Right atrium auricular region (tissue), 2 donors: ENCODE results near the gene DMKN. TPM values are rescaled to one million over a fixed set of nuclear protein-coding genes. Genes with fewer than 3 reads are reported as not detected.
A peak's percentile ranks its signal among the peaks of the same experiment; 100 is the strongest.

ENCODE experiments used
- DNase-seq: peaks from one replicate; pipeline ENCODE4 v3.0.0-alpha.2; 2019; ENCODE audit warnings: low spot score
- H3K27ac ChIP-seq, 2 donors: fragments of 200-600 bp; sonication (generic); 1 replicate in 1 of 2; 2 replicates in 1 of 2; pipeline ENCODE4 v1.5.1; 2016 to 2019
- H3K27me3 ChIP-seq, 2 donors: fragments of 200-600 bp; sonication (generic); one replicate each; pipeline versions ENCODE4 v1.5.1 to v1.6.0; 2017 to 2019
- H3K36me3 ChIP-seq: fragments of 200-600 bp; sonication (generic); one replicate; pipeline ENCODE4 v1.5.1; 2016
- H3K4me1 ChIP-seq, 2 donors: fragments of 200-600 bp; sonication (generic); one replicate each; pipeline versions ENCODE4 v1.5.1 to v1.6.0; 2017 to 2019
- H3K4me3 ChIP-seq, 2 donors: fragments of 200-600 bp; sonication (generic); 1 replicate in 1 of 2; 2 replicates in 1 of 2; pipeline ENCODE4 v1.5.1; 2017 to 2019; ENCODE audit warnings: mild to moderate bottlenecking in 1 of 2, moderate library complexity in 1 of 2
- H3K9me3 ChIP-seq, 2 donors: fragments of 200-600 bp; sonication (generic); one replicate each; pipeline ENCODE4 v1.5.1; 2019
- CTCF ChIP-seq, 2 donors: fragments of 200-600 bp; sonication (generic); IDR thresholded peaks; one replicate each; pipeline ENCODE4 v1.5.1; 2019; ENCODE audit warnings: antibody characterized with exemption in 2 of 2
- total RNA-seq, 2 donors: library from RNA; depleted of rRNA; stranded (reverse); fragments of >200 nt; gene quantifications; one replicate each; pipeline ENCODE4 v1.1.0, GENCODE V29; 2016

The DMKN gene
- total RNA-seq, 2 donors from 2014 or later, result 6.9 to 52.4 TPM

GRCh38 chr19:35560271-35560670 is 46.8 kb upstream of the DMKN start:
- no peak for DNase-seq
- peaks cover 0 to 9% of the 10 kb centered on the region in 2 donors for H3K27me3 ChIP-seq
- peaks cover 0 to 14% of the 10 kb centered on the region in 2 donors for H3K4me1 ChIP-seq
- TF ChIP-seq CTCF (IDR thresholded peaks at IDR 0.05), result no peak
- no peak overlapping the region for H3K27ac ChIP-seq
- H3K4me3 ChIP-seq, result no peak overlapping the region
- no peaks in the 10 kb centered on the region for H3K9me3 ChIP-seq
- no peaks in the 10 kb centered on the region for H3K36me3 ChIP-seq

- DNase-seq, result no peak
- no peak for TF ChIP-seq CTCF (IDR thresholded peaks at IDR 0.05)
- Histone ChIP-seq H3K4me3 (no peak overlapping the region), H3K36me3 (no peaks in the 10 kb centered on the region), H3K4me1 (peaks cover 0 to 14% of the 10 kb centered on the region in 2 donors), H3K9me3 (no peaks in the 10 kb centered on the region), H3K27me3 (peaks cover 0 to 9% of the 10 kb centered on the region in 2 donors), H3K27ac (no peak overlapping the region)
Observed at GRCh38 chr19:35559781-35560180, 46.3 kb upstream of the DMKN start.

- Histone ChIP-seq H3K9me3 (no peaks in the 10 kb centered on the region), H3K27ac (no peak overlapping the region), H3K27me3 (peaks cover 0 to 9% of the 10 kb centered on the region in 2 donors), H3K4me1 (peaks cover 0 to 14% of the 10 kb centered on the region in 2 donors), H3K4me3 (no peak overlapping the region), H3K36me3 (no peaks in the 10 kb centered on the region)
- DNase-seq, result no peak
- no peak for TF ChIP-seq CTCF (IDR thresholded peaks at IDR 0.05)
Observed at GRCh38 chr19:35559281-35559659, 45.8 kb upstream of the DMKN start.

GRCh38 chr19:35558400-35559280 is 45.2 kb upstream of the DMKN start:
- DNase-seq, result no peak
- TF ChIP-seq CTCF (IDR thresholded peaks at IDR 0.05), result no peak
- Histone ChIP-seq H3K4me1 (peaks cover 0 to 14% of the 10 kb centered on the region in 2 donors), H3K4me3 (peak overlapping the region in 1 of 2 donors; percentile 48), H3K27me3 (peaks cover 0 to 9% of the 10 kb centered on the region in 2 donors), H3K9me3 (no peaks in the 10 kb centered on the region), H3K36me3 (no peaks in the 10 kb centered on the region), H3K27ac (no peak overlapping the region)

GRCh38 chr19:35557539-35558399 is 44.3 kb upstream of the DMKN start:
- Histone ChIP-seq H3K27me3 (peaks cover 0 to 9% of the 10 kb centered on the region in 2 donors), H3K36me3 (no peaks in the 10 kb centered on the region), H3K9me3 (no peaks in the 10 kb centered on the region), H3K27ac (no peak overlapping the region), H3K4me1 (peaks cover 0 to 14% of the 10 kb centered on the region in 2 donors), H3K4me3 (peak overlapping the region; percentile 28 to 48)
- no peak for DNase-seq
- TF ChIP-seq CTCF (IDR thresholded peaks at IDR 0.05), result no peak
